H9 (cell line): ENCODE data around the gene TNRC6A. TPM values are rescaled to one million over a fixed set of nuclear protein-coding genes. Genes with fewer than 3 reads are reported as not detected.

ENCODE experiments used
- DNase-seq: peaks from one replicate; pipeline ENCODE4 v3.0.0-alpha.2; 2017
- H2AFZ ChIP-seq: one replicate; pipeline ENCODE4 v1.6.1; 2013; ENCODE audit warnings: mild to moderate bottlenecking, low read length, control low read depth, moderate library complexity
- H2AK5ac ChIP-seq: 2 replicates; pipeline ENCODE4 v1.6.1; 2013; ENCODE audit warnings: low read length, control low read depth, mixed read lengths; ENCODE audit not compliant: insufficient read length
- H2BK120ac ChIP-seq: one replicate; pipeline ENCODE4 v1.6.1; 2013; ENCODE audit warnings: low read depth, mild to moderate bottlenecking, low read length, control low read depth, inconsistent platforms; ENCODE audit not compliant: poor library complexity, severe bottlenecking
- H2BK12ac ChIP-seq: 2 replicates; pipeline ENCODE4 v1.6.1; 2013; ENCODE audit warnings: low read length, control low read depth, mixed read lengths, low read depth; ENCODE audit not compliant: insufficient read length
- H2BK15ac ChIP-seq: 2 replicates; pipeline ENCODE4 v1.6.1; 2013; ENCODE audit warnings: low read depth, low read length, control low read depth
- H2BK20ac ChIP-seq: one replicate; pipeline ENCODE4 v1.6.1; 2013; ENCODE audit warnings: low read depth, mild to moderate bottlenecking, low read length, control low read depth, inconsistent platforms; ENCODE audit not compliant: poor library complexity, severe bottlenecking
- H2BK5ac ChIP-seq: 2 replicates; pipeline ENCODE4 v1.6.1; 2013; ENCODE audit warnings: low read length, control low read depth, mixed read lengths; ENCODE audit not compliant: insufficient read length
- H3K14ac ChIP-seq: 2 replicates; pipeline ENCODE4 v1.6.1; 2013; ENCODE audit warnings: low read length, control low read depth; ENCODE audit not compliant: insufficient read depth
- H3K18ac ChIP-seq: 2 replicates; pipeline ENCODE4 v1.6.1; 2013; ENCODE audit warnings: low read depth, mild to moderate bottlenecking, mixed read lengths, low read length, control low read depth; ENCODE audit not compliant: insufficient read length
- H3K23ac ChIP-seq: 2 replicates; pipeline ENCODE4 v1.6.1; 2013; ENCODE audit warnings: low read length, control low read depth, mixed read lengths, low read depth; ENCODE audit not compliant: insufficient read length
- H3K23me2 ChIP-seq: 2 replicates; pipeline ENCODE4 v1.6.1; 2013; ENCODE audit warnings: low read depth, mild to moderate bottlenecking, mixed read lengths, low read length, control low read depth; ENCODE audit not compliant: insufficient read length, poor library complexity, severe bottlenecking
- H3K27ac ChIP-seq: 2 replicates; pipeline ENCODE4 v1.5.1; 2013; ENCODE audit warnings: low read length, control low read depth, mixed read lengths, low read depth; ENCODE audit not compliant: insufficient read length
- H3K27me3 ChIP-seq: 2 replicates; pipeline ENCODE4 v1.6.1; 2013; ENCODE audit warnings: low read length, control low read depth, inconsistent platforms; ENCODE audit not compliant: insufficient read depth
- H3K4ac ChIP-seq: 2 replicates; pipeline ENCODE4 v1.6.1; 2013; ENCODE audit warnings: low read depth, mild to moderate bottlenecking, control low read depth, inconsistent platforms, low read length, moderate library complexity
- H3K4me1 ChIP-seq: 2 replicates; pipeline ENCODE4 v1.6.1; 2013; ENCODE audit warnings: low read length, control low read depth, inconsistent platforms; ENCODE audit not compliant: insufficient read depth
- H3K4me2 ChIP-seq: 2 replicates; pipeline ENCODE4 v1.6.1; 2013; ENCODE audit warnings: low read length, control low read depth, mixed read lengths; ENCODE audit not compliant: insufficient read length, insufficient read depth
- H3K56ac ChIP-seq: 2 replicates; pipeline ENCODE4 v1.6.1; 2013; ENCODE audit warnings: low read depth, mild to moderate bottlenecking, mixed read lengths, low read length, control low read depth; ENCODE audit not compliant: insufficient read length
- H3K79me1 ChIP-seq: 2 replicates; pipeline ENCODE4 v1.6.1; 2013; ENCODE audit warnings: low read depth, mild to moderate bottlenecking, moderate library complexity, low read length, control low read depth, inconsistent platforms; ENCODE audit not compliant: insufficient read depth, poor library complexity, severe bottlenecking
- H3K79me2 ChIP-seq: 2 replicates; pipeline ENCODE4 v1.6.1; 2013; ENCODE audit warnings: low read length, control low read depth, inconsistent platforms; ENCODE audit not compliant: insufficient read depth
- H3K9ac ChIP-seq: 2 replicates; pipeline ENCODE4 v1.6.1; 2013; ENCODE audit warnings: low read length, control low read depth, mixed read lengths; ENCODE audit not compliant: insufficient read length; ENCODE audit errors: extremely low read depth
- H3K9me3 ChIP-seq: one replicate; pipeline ENCODE4 v1.6.1; 2013; ENCODE audit warnings: low read depth, low read length, inconsistent platforms; ENCODE audit not compliant: control insufficient read depth
- H3T11ph ChIP-seq: one replicate; pipeline ENCODE4 v1.6.1; 2013; ENCODE audit warnings: mild to moderate bottlenecking, low read length, control low read depth, inconsistent platforms
- H4K20me1 ChIP-seq: one replicate; pipeline ENCODE4 v1.6.1; 2013; ENCODE audit not compliant: control insufficient read depth, insufficient read length, insufficient read depth
- H4K5ac ChIP-seq: 2 replicates; pipeline ENCODE4 v1.6.1; 2013; ENCODE audit warnings: low read depth, mild to moderate bottlenecking, mixed read lengths, low read length, control low read depth; ENCODE audit not compliant: insufficient read length
- H4K8ac ChIP-seq: replicated peaks from 2 replicates; pipeline ENCODE4 v1.6.1; 2013; ENCODE audit warnings: low read length, control low read depth, mixed read lengths, low read depth; ENCODE audit not compliant: insufficient read length
- H4K91ac ChIP-seq: 2 replicates; pipeline ENCODE4 v1.6.1; 2013; ENCODE audit warnings: low read depth, mild to moderate bottlenecking, moderate library complexity, mixed read lengths, low read length, control low read depth; ENCODE audit not compliant: insufficient read length
- H3K27ac Mint-ChIP-seq, 3 experiments: 2 replicates in 2 of 3; 3 replicates in 1 of 3; pipeline ENCODE4 v1.8.0; 2020 to 2021; ENCODE audit warnings: mixed read lengths in 3 of 3, mild to moderate bottlenecking in 1 of 3, moderate library complexity in 1 of 3
- H3K27me3 Mint-ChIP-seq: 2 replicates; pipeline ENCODE4 v1.8.0; 2021; ENCODE audit warnings: low read depth, mild to moderate bottlenecking, moderate library complexity, mixed read lengths
- H3K36me3 Mint-ChIP-seq, 3 experiments: 2 replicates in 2 of 3; 3 replicates in 1 of 3; pipeline ENCODE4 v1.8.0; 2020 to 2021; ENCODE audit warnings: low read depth in 3 of 3, mixed read lengths in 3 of 3; ENCODE audit not compliant: insufficient read depth in 1 of 3
- H3K4me1 Mint-ChIP-seq, 2 experiments: 2 replicates each; pipeline ENCODE4 v1.8.0; 2020; ENCODE audit warnings: mixed read lengths in 2 of 2
- H3K4me3 Mint-ChIP-seq, 2 experiments: 2 replicates in 1 of 2; 3 replicates in 1 of 2; pipeline ENCODE4 v1.8.0; 2020 to 2021; ENCODE audit warnings: mild to moderate bottlenecking in 2 of 2, mixed read lengths in 2 of 2, moderate library complexity in 1 of 2
- H3K9me3 Mint-ChIP-seq, 2 experiments: 2 replicates in 1 of 2; 3 replicates in 1 of 2; pipeline ENCODE4 v1.8.0; 2020; ENCODE audit warnings: mild to moderate bottlenecking in 2 of 2, mixed read lengths in 2 of 2, moderate library complexity in 1 of 2
- total RNA-seq: library from RNA; stranded (reverse); gene quantifications from 2 replicates; pipeline ENCODE4 v1.2.1, GENCODE V29; 2021
- TF ChIP-seq, protein P1 (sequence below): fragments of 200-600 bp; sonication (generic); conservative IDR thresholded peaks from 3 replicates; pipeline ENCODE4 v1.8.0; 2021; ENCODE audit warnings: antibody characterized with exemption, mild to moderate bottlenecking

TNRC6A gene
- total RNA-seq, 1 experiment from 2014 or later = 114 TPM

DNA sequence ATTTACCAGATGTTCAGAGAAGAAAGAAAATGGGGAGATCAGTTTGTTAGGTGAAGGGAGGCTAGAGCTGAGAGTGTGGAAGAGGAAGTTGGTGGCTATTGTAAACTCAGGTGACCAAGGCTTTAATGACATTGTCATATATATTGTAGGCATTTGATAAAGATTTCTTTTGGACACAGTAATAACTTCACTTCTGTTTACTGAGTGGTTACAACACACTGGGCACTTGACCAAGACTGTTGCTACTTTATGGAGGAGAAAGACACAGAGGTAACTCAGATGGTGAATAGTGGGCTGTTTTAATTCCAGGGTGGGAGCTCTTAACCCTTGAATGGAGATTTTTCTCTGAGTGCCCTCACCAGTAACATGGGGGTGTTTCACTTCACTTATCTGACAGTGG is 46.0 kb downstream of the TNRC6A start:
- DNase-seq = no peak
- Mint-ChIP-seq H3K9me3 (no peaks in the 10 kb centered on the region), H3K36me3 (peaks cover 32 to 87% (median 80%) of the 10 kb centered on the region in 3 experiments; a peak in 6 of 7 replicates), H3K27ac (peak overlapping the region; percentile 8 to 13 (median 13); a peak in 4 of 7 replicates), H3K27me3 (no peaks in the 10 kb centered on the region), H3K4me1 (peaks cover 0 to 2% of the 10 kb centered on the region in 2 experiments; a peak in 2 of 4 replicates), H3K4me3 (no peak overlapping the region)
- no peak overlapping the region for H3T11ph ChIP-seq
- TF ChIP-seq, protein P1, sequence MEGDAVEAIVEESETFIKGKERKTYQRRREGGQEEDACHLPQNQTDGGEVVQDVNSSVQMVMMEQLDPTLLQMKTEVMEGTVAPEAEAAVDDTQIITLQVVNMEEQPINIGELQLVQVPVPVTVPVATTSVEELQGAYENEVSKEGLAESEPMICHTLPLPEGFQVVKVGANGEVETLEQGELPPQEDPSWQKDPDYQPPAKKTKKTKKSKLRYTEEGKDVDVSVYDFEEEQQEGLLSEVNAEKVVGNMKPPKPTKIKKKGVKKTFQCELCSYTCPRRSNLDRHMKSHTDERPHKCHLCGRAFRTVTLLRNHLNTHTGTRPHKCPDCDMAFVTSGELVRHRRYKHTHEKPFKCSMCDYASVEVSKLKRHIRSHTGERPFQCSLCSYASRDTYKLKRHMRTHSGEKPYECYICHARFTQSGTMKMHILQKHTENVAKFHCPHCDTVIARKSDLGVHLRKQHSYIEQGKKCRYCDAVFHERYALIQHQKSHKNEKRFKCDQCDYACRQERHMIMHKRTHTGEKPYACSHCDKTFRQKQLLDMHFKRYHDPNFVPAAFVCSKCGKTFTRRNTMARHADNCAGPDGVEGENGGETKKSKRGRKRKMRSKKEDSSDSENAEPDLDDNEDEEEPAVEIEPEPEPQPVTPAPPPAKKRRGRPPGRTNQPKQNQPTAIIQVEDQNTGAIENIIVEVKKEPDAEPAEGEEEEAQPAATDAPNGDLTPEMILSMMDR = no peak
- no peak overlapping the region for H2AFZ ChIP-seq
- no peak overlapping the region for H2BK20ac ChIP-seq
- no peaks in the 10 kb centered on the region for H3K4me1 ChIP-seq
- H4K5ac ChIP-seq = no peak overlapping the region
- H3K14ac ChIP-seq = no peak overlapping the region
- H3K4me2 ChIP-seq = no peak overlapping the region
- no peak overlapping the region for H3K9ac ChIP-seq
- H2BK12ac ChIP-seq = no peak overlapping the region
- no peak overlapping the region for H3K4ac ChIP-seq
- H3K79me2 ChIP-seq = peaks cover 14% of the 10 kb centered on the region; the same call in 1 of the 2 replicates
- H4K91ac ChIP-seq = no peak overlapping the region
- H2AK5ac ChIP-seq = no peak overlapping the region
- H3K9me3 ChIP-seq = no peaks in the 10 kb centered on the region
- H3K23ac ChIP-seq = no peak overlapping the region
- H2BK120ac ChIP-seq = no peak overlapping the region
- H3K79me1 ChIP-seq = no peaks in the 10 kb centered on the region
- H4K20me1 ChIP-seq = no peaks in the 10 kb centered on the region
- no peak overlapping the region for H4K8ac ChIP-seq
- no peaks in the 10 kb centered on the region for H3K27me3 ChIP-seq
- no peak overlapping the region for H2BK5ac ChIP-seq
- H3K27ac ChIP-seq = no peak overlapping the region
- no peak overlapping the region for H3K56ac ChIP-seq
- H3K18ac ChIP-seq = no peak overlapping the region
- H3K23me2 ChIP-seq = no peaks in the 10 kb centered on the region
- no peak overlapping the region for H2BK15ac ChIP-seq
